HG02642 (cell line): ENCODE data around the gene PSD2.
A peak's percentile ranks its signal among the peaks of the same experiment; 100 is the strongest.

ENCODE experiments used
- ATAC-seq: cut with Tn5 transposase; IDR thresholded peaks from one replicate; pipeline ENCODE4 v1.9.1; 2021; ENCODE audit warnings: mild to moderate bottlenecking; ENCODE audit not compliant: unreplicated experiment, poor library complexity

PSD2 gene

DNA sequence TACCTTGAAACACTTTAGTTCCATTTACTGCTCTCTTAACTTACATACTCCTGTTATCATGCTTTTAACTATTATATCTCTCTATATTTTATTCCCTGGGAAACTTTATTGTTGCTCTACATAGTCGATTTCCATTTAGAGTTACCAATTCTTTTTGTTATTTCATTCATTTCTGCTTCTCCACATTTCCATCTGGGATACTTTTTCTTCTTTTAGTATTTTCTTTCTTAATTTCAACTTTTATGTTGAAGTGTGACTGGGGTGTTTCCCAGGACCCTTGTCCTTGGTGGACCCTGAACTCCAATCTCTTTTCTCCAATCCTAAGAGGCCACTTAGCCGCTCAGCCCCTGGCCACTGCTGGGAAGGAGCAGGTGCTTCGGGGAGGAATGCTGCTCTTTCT is 36.0 kb downstream of the PSD2 start:
- no peak for ATAC-seq

DNA sequence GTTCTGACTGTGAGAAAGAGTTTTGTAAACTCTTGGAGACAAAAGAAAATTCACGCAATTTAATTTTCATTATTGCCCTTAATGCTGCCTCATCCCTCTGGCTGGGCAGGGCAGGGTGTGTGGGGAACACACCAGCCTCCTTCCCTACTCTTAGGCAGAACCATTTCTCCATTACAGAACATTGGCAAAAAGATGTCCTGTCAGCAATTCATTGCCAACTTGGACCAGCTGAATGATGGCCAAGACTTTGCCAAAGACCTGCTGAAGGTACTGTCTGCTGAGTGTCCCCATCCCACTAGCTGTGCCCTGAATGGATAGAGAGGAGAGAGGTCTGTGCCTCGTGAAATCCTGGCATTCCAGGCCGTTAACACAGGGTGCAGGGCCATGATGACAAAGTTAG is 37.9 kb downstream of the PSD2 start:
- ATAC-seq: no peak

- ATAC-seq: no peak
Measured at GRCh38 chr5:139835656-139836055, 40.0 kb downstream of the PSD2 start.

- ATAC-seq: no peak
Measured at GRCh38 chr5:139836469-139837208, 41.0 kb downstream of the PSD2 start.

GRCh38 chr5:139837711-139838380 is 42.2 kb downstream of the PSD2 start:
- ATAC-seq: no peak

DNA sequence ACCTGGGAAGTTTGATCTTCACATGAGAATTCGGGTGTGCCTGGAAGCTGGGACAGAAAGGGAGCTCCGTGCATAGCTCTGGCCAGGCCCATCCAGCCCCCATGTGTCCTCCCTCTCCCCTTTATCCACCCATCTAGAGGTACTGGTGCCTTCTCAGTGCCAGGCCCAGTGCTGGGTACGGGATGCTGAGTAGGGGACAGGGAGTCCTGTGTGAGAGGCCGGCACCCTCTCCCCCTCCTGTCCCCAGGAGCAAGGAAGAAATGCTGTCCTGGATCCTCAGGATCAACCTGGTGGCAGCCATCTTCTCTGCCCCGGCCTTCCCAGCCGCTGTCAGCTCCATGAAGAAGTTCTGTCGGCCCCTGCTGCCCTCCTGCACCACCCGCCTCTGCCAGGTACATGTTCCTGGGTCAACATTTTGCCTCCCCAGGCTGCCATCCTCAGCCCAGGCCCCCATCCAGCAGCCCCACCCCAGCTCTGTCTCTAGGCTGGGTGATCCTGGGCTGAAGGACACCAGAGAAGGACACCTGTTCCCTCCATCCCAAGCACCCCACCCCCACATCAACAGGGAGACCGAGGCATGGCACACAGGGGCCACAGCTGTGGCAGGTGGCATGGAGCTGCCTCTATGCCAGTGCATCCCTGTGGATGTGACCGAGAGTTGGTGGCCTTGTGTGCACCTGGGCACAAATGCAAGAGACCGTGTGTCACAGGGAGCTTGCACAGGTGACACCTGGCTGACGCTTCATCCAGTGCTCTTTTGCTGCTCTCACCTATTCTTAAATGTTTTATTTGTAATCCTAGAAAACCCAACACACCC is 43.0 kb downstream of the PSD2 start:
- ATAC-seq: no peak

DNA sequence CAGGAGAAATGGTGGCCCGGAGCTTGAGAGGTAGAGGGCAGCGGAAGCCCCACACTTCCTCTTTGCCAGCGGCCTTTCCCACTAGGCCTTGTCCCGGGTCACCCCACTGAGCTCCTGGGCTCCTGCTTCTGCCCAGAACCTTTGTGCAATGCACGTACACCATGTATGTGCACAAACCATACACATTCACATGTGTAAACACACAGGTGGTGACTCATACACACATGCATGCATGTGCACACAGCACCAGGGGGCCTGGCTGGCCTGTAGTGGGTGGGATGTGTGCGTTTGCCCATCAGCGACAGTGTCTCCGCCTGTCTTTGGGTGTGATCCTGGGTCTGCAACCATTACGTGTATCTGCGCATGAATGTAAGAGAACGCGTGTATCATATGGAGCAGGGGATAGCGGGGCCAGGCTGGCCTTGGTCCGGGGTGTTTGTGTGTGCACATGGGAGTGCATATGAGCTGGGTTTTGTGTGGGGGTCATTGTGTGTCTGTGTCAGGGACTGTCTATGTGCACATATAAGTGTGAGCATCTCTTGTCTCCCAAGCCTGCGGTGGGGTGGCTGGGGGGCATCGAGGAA is 43.7 kb downstream of the PSD2 start:
- ATAC-seq: no peak

GRCh38 chr5:139839918-139840317 is 44.3 kb downstream of the PSD2 start:
- no peak for ATAC-seq

- ATAC-seq: no peak
Measured at GRCh38 chr5:139841549-139841948, 45.9 kb downstream of the PSD2 start.

DNA sequence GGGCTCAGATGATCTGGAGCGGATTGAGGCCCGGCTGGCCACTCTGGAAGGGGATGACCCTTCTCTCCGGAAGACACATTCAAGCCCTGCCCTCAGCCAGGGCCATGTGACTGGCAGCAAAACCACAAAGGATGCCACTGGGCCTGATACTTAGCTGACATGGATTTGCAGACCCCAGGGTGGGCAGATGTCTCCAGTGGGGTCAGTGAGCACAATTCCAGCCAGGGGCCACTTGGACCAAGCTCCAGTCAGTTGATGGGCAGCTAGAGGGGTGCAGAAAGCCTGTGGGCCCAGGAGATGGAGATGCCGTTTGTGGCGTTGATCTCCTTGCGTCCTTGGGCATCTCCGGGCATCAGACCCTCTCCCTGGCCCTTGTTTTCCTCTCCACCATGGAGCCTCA is 46.7 kb downstream of the PSD2 start:
- no peak for ATAC-seq

- ATAC-seq: no peak
Measured at GRCh38 chr5:139843991-139844390, 48.4 kb downstream of the PSD2 start.

DNA sequence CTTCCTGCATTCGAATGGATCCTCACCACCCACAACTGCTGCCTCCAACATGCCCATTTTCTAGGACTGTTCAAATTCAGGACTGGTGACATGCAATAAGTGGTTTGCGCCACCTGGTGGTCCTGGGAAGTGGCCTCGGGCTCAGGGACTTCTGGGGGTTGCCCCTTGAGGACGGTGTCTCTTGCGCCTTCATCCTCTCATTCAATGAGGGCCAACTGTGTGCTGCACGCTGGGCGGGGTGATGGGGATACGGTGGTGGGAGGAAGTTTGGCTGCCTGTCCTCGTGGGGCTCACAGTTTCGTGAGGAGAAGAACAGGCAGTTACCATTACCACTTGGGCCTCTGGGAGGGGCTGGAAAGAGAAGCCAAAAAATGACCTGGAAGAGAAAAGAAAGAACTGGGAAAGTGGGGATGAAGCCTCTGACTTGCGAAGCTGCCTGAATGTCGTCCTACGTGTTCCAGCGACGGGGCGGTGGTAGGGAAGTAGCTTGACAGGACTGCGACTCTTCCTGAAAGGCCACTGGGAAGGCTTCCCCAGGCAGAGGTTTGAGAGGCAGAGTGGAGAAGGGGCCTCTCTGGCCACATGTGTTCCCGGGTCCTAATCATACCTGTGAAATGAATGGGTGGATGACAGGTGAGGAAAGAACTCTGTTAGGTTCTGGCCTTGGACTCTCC is 49.0 kb downstream of the PSD2 start:
- ATAC-seq: peak; percentile 41

- ATAC-seq: no peak
Measured at GRCh38 chr5:139845846-139846681, 50.5 kb downstream of the PSD2 start.

- no peak for ATAC-seq
Measured at GRCh38 chr5:139847091-139847490, 51.5 kb downstream of the PSD2 start.

- ATAC-seq: peak; percentile 70
Measured at GRCh38 chr5:139847790-139848507, 52.3 kb downstream of the PSD2 start.

GRCh38 chr5:139848508-139849100 is 53.0 kb downstream of the PSD2 start:
- ATAC-seq: peak; percentile 13

- no peak for ATAC-seq
Measured at GRCh38 chr5:139849501-139849900, 53.9 kb downstream of the PSD2 start.

DNA sequence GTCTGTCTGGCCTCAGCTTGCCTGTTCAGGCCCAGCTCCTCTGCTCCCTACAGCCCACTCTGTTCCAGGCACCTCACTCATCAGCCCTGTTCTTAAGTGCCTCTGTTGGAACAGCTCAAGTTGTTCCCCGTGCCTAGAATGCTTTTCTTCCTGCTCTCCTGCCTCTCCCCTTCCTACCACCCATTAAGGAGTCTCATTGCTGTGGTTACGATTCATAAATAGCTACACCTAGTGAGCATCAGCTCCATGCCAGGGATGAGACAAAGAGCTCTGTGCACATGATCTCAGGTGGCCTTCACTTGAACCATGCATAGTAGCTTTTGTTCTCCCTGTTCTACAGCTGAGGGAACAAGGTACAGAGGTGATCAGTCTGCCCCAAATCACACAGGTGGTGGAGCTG is 54.3 kb downstream of the PSD2 start:
- ATAC-seq: no peak
